H9 (cell line): ENCODE results near the gene LRCH4. TPM values are rescaled to one million over a fixed set of nuclear protein-coding genes. Genes with fewer than 3 reads are reported as not detected.

ENCODE experiments used
- DNase-seq: peaks from one replicate; pipeline ENCODE4 v3.0.0-alpha.2; 2017
- H2AFZ ChIP-seq: one replicate; pipeline ENCODE4 v1.6.1; 2013; ENCODE audit warnings: mild to moderate bottlenecking, low read length, control low read depth, moderate library complexity
- H2AK5ac ChIP-seq: 2 replicates; pipeline ENCODE4 v1.6.1; 2013; ENCODE audit warnings: low read length, control low read depth, mixed read lengths; ENCODE audit not compliant: insufficient read length
- H2BK120ac ChIP-seq: one replicate; pipeline ENCODE4 v1.6.1; 2013; ENCODE audit warnings: low read depth, mild to moderate bottlenecking, low read length, control low read depth, inconsistent platforms; ENCODE audit not compliant: poor library complexity, severe bottlenecking
- H2BK12ac ChIP-seq: 2 replicates; pipeline ENCODE4 v1.6.1; 2013; ENCODE audit warnings: low read length, control low read depth, mixed read lengths, low read depth; ENCODE audit not compliant: insufficient read length
- H2BK15ac ChIP-seq: 2 replicates; pipeline ENCODE4 v1.6.1; 2013; ENCODE audit warnings: low read depth, low read length, control low read depth
- H2BK20ac ChIP-seq: one replicate; pipeline ENCODE4 v1.6.1; 2013; ENCODE audit warnings: low read depth, mild to moderate bottlenecking, low read length, control low read depth, inconsistent platforms; ENCODE audit not compliant: poor library complexity, severe bottlenecking
- H2BK5ac ChIP-seq: 2 replicates; pipeline ENCODE4 v1.6.1; 2013; ENCODE audit warnings: low read length, control low read depth, mixed read lengths; ENCODE audit not compliant: insufficient read length
- H3K14ac ChIP-seq: 2 replicates; pipeline ENCODE4 v1.6.1; 2013; ENCODE audit warnings: low read length, control low read depth; ENCODE audit not compliant: insufficient read depth
- H3K18ac ChIP-seq: 2 replicates; pipeline ENCODE4 v1.6.1; 2013; ENCODE audit warnings: low read depth, mild to moderate bottlenecking, mixed read lengths, low read length, control low read depth; ENCODE audit not compliant: insufficient read length
- H3K23ac ChIP-seq: 2 replicates; pipeline ENCODE4 v1.6.1; 2013; ENCODE audit warnings: low read length, control low read depth, mixed read lengths, low read depth; ENCODE audit not compliant: insufficient read length
- H3K23me2 ChIP-seq: 2 replicates; pipeline ENCODE4 v1.6.1; 2013; ENCODE audit warnings: low read depth, mild to moderate bottlenecking, mixed read lengths, low read length, control low read depth; ENCODE audit not compliant: insufficient read length, poor library complexity, severe bottlenecking
- H3K27ac ChIP-seq: 2 replicates; pipeline ENCODE4 v1.5.1; 2013; ENCODE audit warnings: low read length, control low read depth, mixed read lengths, low read depth; ENCODE audit not compliant: insufficient read length
- H3K27me3 ChIP-seq: 2 replicates; pipeline ENCODE4 v1.6.1; 2013; ENCODE audit warnings: low read length, control low read depth, inconsistent platforms; ENCODE audit not compliant: insufficient read depth
- H3K4ac ChIP-seq: 2 replicates; pipeline ENCODE4 v1.6.1; 2013; ENCODE audit warnings: low read depth, mild to moderate bottlenecking, control low read depth, inconsistent platforms, low read length, moderate library complexity
- H3K4me1 ChIP-seq: 2 replicates; pipeline ENCODE4 v1.6.1; 2013; ENCODE audit warnings: low read length, control low read depth, inconsistent platforms; ENCODE audit not compliant: insufficient read depth
- H3K4me2 ChIP-seq: 2 replicates; pipeline ENCODE4 v1.6.1; 2013; ENCODE audit warnings: low read length, control low read depth, mixed read lengths; ENCODE audit not compliant: insufficient read length, insufficient read depth
- H3K56ac ChIP-seq: 2 replicates; pipeline ENCODE4 v1.6.1; 2013; ENCODE audit warnings: low read depth, mild to moderate bottlenecking, mixed read lengths, low read length, control low read depth; ENCODE audit not compliant: insufficient read length
- H3K79me1 ChIP-seq: 2 replicates; pipeline ENCODE4 v1.6.1; 2013; ENCODE audit warnings: low read depth, mild to moderate bottlenecking, moderate library complexity, low read length, control low read depth, inconsistent platforms; ENCODE audit not compliant: insufficient read depth, poor library complexity, severe bottlenecking
- H3K79me2 ChIP-seq: 2 replicates; pipeline ENCODE4 v1.6.1; 2013; ENCODE audit warnings: low read length, control low read depth, inconsistent platforms; ENCODE audit not compliant: insufficient read depth
- H3K9ac ChIP-seq: 2 replicates; pipeline ENCODE4 v1.6.1; 2013; ENCODE audit warnings: low read length, control low read depth, mixed read lengths; ENCODE audit not compliant: insufficient read length; ENCODE audit errors: extremely low read depth
- H3K9me3 ChIP-seq: one replicate; pipeline ENCODE4 v1.6.1; 2013; ENCODE audit warnings: low read depth, low read length, inconsistent platforms; ENCODE audit not compliant: control insufficient read depth
- H3T11ph ChIP-seq: one replicate; pipeline ENCODE4 v1.6.1; 2013; ENCODE audit warnings: mild to moderate bottlenecking, low read length, control low read depth, inconsistent platforms
- H4K20me1 ChIP-seq: one replicate; pipeline ENCODE4 v1.6.1; 2013; ENCODE audit not compliant: control insufficient read depth, insufficient read length, insufficient read depth
- H4K5ac ChIP-seq: 2 replicates; pipeline ENCODE4 v1.6.1; 2013; ENCODE audit warnings: low read depth, mild to moderate bottlenecking, mixed read lengths, low read length, control low read depth; ENCODE audit not compliant: insufficient read length
- H4K8ac ChIP-seq: replicated peaks from 2 replicates; pipeline ENCODE4 v1.6.1; 2013; ENCODE audit warnings: low read length, control low read depth, mixed read lengths, low read depth; ENCODE audit not compliant: insufficient read length
- H4K91ac ChIP-seq: 2 replicates; pipeline ENCODE4 v1.6.1; 2013; ENCODE audit warnings: low read depth, mild to moderate bottlenecking, moderate library complexity, mixed read lengths, low read length, control low read depth; ENCODE audit not compliant: insufficient read length
- H3K27ac Mint-ChIP-seq, 3 experiments: 2 replicates in 2 of 3; 3 replicates in 1 of 3; pipeline ENCODE4 v1.8.0; 2020 to 2021; ENCODE audit warnings: mixed read lengths in 3 of 3, mild to moderate bottlenecking in 1 of 3, moderate library complexity in 1 of 3
- H3K27me3 Mint-ChIP-seq: 2 replicates; pipeline ENCODE4 v1.8.0; 2021; ENCODE audit warnings: low read depth, mild to moderate bottlenecking, moderate library complexity, mixed read lengths
- H3K36me3 Mint-ChIP-seq, 3 experiments: 2 replicates in 2 of 3; 3 replicates in 1 of 3; pipeline ENCODE4 v1.8.0; 2020 to 2021; ENCODE audit warnings: low read depth in 3 of 3, mixed read lengths in 3 of 3; ENCODE audit not compliant: insufficient read depth in 1 of 3
- H3K4me1 Mint-ChIP-seq, 2 experiments: 2 replicates each; pipeline ENCODE4 v1.8.0; 2020; ENCODE audit warnings: mixed read lengths in 2 of 2
- H3K4me3 Mint-ChIP-seq, 2 experiments: 2 replicates in 1 of 2; 3 replicates in 1 of 2; pipeline ENCODE4 v1.8.0; 2020 to 2021; ENCODE audit warnings: mild to moderate bottlenecking in 2 of 2, mixed read lengths in 2 of 2, moderate library complexity in 1 of 2
- H3K9me3 Mint-ChIP-seq, 2 experiments: 2 replicates in 1 of 2; 3 replicates in 1 of 2; pipeline ENCODE4 v1.8.0; 2020; ENCODE audit warnings: mild to moderate bottlenecking in 2 of 2, mixed read lengths in 2 of 2, moderate library complexity in 1 of 2
- CTCF ChIP-seq: fragments of 200-600 bp; sonication (generic); conservative IDR thresholded peaks from 3 replicates; pipeline ENCODE4 v1.8.0; 2021; ENCODE audit warnings: antibody characterized with exemption, mild to moderate bottlenecking
- WGBS: extraction: QIAGEN DNeasy Blood & Tissue Kit; methylation state at CpG from one replicate; pipeline ENCODE4 v1.1.7; 2013; ENCODE audit warnings: missing lambda C conversion rate, low lambda C conversion rate, mixed read lengths; ENCODE audit not compliant: insufficient read length; ENCODE audit errors: extremely low coverage; 5-methylcytosine and 5-hydroxymethylcytosine counted together
- total RNA-seq: library from RNA; stranded (reverse); gene quantifications from 2 replicates; pipeline ENCODE4 v1.2.1, GENCODE V29; 2021

The LRCH4 gene
- total RNA-seq, 1 experiment from 2014 or later = 39.1 TPM

GRCh38 chr7:100539436-100540006 is 46.4 kb downstream of the LRCH4 start:
- Histone ChIP-seq H3K9me3 (no peaks in the 10 kb centered on the region), H3K27ac (no peak overlapping the region)
- peak overlapping the region; percentile 79 to 88 for H3K4me3 Mint-ChIP-seq

More at GRCh38 chr7:100539436-100540006, 46.4 kb downstream of the LRCH4 start:
- Mint-ChIP-seq H3K9me3 (no peaks in the 10 kb centered on the region; a peak in 1 of 5 replicates), H3K27me3 (peaks cover 24% of the 10 kb centered on the region), H3K4me1 (peaks cover 46 to 52% of the 10 kb centered on the region in 2 experiments), H3K36me3 (no peaks in the 10 kb centered on the region), H3K27ac (no peak overlapping the region)
- no peak overlapping the region for H2BK20ac ChIP-seq
- no peak overlapping the region for H4K91ac ChIP-seq
- no peak overlapping the region for H3K56ac ChIP-seq
- peak overlapping the region; percentile 65 for H3K9ac ChIP-seq
- H3K79me1 ChIP-seq = no peaks in the 10 kb centered on the region
- no peak overlapping the region for H3K4ac ChIP-seq
- no peak overlapping the region for H2BK15ac ChIP-seq
- no peak overlapping the region for H3K14ac ChIP-seq
- no peak overlapping the region for H2AFZ ChIP-seq
- no peak overlapping the region for H3K18ac ChIP-seq
- H2AK5ac ChIP-seq = no peak overlapping the region
- peak; percentile 39 for DNase-seq
- peak overlapping the region; percentile 96 for H3K4me2 ChIP-seq
- no peak overlapping the region for H2BK12ac ChIP-seq
- no peaks in the 10 kb centered on the region; the same call in 1 of the 2 replicates for H3K27me3 ChIP-seq
- H2BK5ac ChIP-seq = no peak overlapping the region
- H3K23ac ChIP-seq = no peak overlapping the region
- TF ChIP-seq CTCF = no peak
- no peak overlapping the region for H3T11ph ChIP-seq
- no peaks in the 10 kb centered on the region for H3K79me2 ChIP-seq
- no peak overlapping the region for H2BK120ac ChIP-seq
- H4K20me1 ChIP-seq = no peaks in the 10 kb centered on the region
- peaks cover 6% of the 10 kb centered on the region for H3K4me1 ChIP-seq
- no peak overlapping the region for H4K5ac ChIP-seq
- no CpG with 5 or more reads among the region's 44 CpGs for WGBS
- no peak overlapping the region for H4K8ac ChIP-seq
- H3K23me2 ChIP-seq = peaks cover 11% of the 10 kb centered on the region
